Neuron (in vitro differentiated cells): ENCODE data around the gene CCDC27.
A peak's percentile ranks its signal among the peaks of the same experiment; 100 is the strongest.
"Not testable (repeated sequence)": the region's sequence is repeated elsewhere in the genome, so short reads cannot be mapped to it uniquely, and the experiment has no call there.

Experiments used
- H2AFZ ChIP-seq: one replicate; pipeline ENCODE4 v1.6.1; 2013; ENCODE audit warnings: low read depth, mild to moderate bottlenecking, inconsistent platforms, low read length, moderate library complexity
- H3K27me3 ChIP-seq: one replicate; pipeline ENCODE4 v1.6.1; 2013; ENCODE audit warnings: low read length; ENCODE audit not compliant: insufficient read depth
- H3K36me3 ChIP-seq: one replicate; pipeline ENCODE4 v1.6.1; 2013; ENCODE audit warnings: low read length; ENCODE audit not compliant: insufficient read depth
- H3K4me1 ChIP-seq: one replicate; pipeline ENCODE4 v1.6.1; 2013; ENCODE audit warnings: low read length; ENCODE audit not compliant: insufficient read depth
- H3K4me3 ChIP-seq: 2 replicates; pipeline ENCODE4 v1.5.1; 2013; ENCODE audit warnings: mild to moderate bottlenecking, low read length, moderate library complexity
- H3K9me3 ChIP-seq: one replicate; pipeline ENCODE4 v1.6.1; 2013; ENCODE audit warnings: low read length

Gene CCDC27

DNA sequence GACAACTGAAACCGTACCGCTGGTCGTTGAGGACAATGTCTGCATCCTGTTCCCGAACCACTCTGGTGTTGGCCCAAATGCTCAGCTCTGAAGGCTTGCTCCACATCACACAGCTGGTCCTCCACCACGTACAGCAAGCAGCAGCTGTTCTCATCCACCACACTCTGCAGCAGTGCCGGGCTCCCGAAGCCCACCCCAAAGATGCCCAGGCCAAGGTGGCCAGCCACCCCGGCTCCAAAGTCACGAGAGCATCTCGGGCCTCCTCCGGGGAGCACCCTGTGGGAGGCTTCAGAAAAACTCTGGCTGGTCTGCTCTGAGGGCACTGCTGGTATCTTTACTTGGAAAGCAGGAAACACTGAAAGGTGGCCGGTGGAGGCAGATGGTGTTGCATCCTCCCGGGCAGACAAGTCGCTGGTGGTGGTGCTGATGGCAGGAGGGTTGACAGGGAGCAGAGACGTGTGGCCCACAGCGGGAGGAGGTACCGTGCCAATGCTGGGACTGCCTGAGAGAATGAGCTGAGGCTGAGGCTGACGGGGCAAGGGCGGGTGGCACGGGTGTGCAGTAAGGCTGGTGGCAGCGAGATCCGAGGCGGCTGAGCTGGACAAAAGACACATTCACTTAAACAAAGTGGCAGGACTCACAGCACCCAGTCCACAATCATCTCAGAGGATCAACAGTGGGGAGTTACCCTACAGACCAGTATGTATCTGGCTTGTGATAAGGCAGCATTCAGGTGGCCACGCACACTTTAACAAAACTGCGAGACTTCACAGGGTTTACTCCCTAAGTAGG is 6.5 kb upstream of the CCDC27 start:
- peak overlapping the region; percentile 79 for H3K4me3 ChIP-seq
- peaks cover 28% of the 10 kb centered on the region for H3K36me3 ChIP-seq
- no peak overlapping the region for H2AFZ ChIP-seq
- H3K9me3 ChIP-seq: no peaks in the 10 kb centered on the region
- H3K4me1 ChIP-seq: peaks cover 13% of the 10 kb centered on the region
- H3K27me3 ChIP-seq: peaks cover 6% of the 10 kb centered on the region

GRCh38 chr1:3746389-3746829 is 5.8 kb upstream of the CCDC27 start:
- Histone ChIP-seq H2AFZ (peak overlapping the region; percentile 78), H3K4me3 (peak overlapping the region; percentile 79), H3K36me3 (peaks cover 26% of the 10 kb centered on the region), H3K9me3 (no peaks in the 10 kb centered on the region), H3K27me3 (peaks cover 8% of the 10 kb centered on the region), H3K4me1 (peaks cover 13% of the 10 kb centered on the region)

GRCh38 chr1:3746830-3747521 is 5.3 kb upstream of the CCDC27 start:
- Histone ChIP-seq H2AFZ (peak overlapping the region; percentile 78), H3K27me3 (peaks cover 8% of the 10 kb centered on the region), H3K4me1 (peaks cover 13% of the 10 kb centered on the region), H3K9me3 (no peaks in the 10 kb centered on the region), H3K36me3 (peaks cover 20% of the 10 kb centered on the region), H3K4me3 (peak overlapping the region; percentile 79)

GRCh38 chr1:3747522-3747848 is 4.8 kb upstream of the CCDC27 start:
- Histone ChIP-seq H3K4me1 (peaks cover 13% of the 10 kb centered on the region), H3K27me3 (peaks cover 8% of the 10 kb centered on the region), H2AFZ (peak overlapping the region; percentile 78), H3K4me3 (peak overlapping the region; percentile 79), H3K36me3 (peaks cover 15% of the 10 kb centered on the region), H3K9me3 (no peaks in the 10 kb centered on the region)

DNA sequence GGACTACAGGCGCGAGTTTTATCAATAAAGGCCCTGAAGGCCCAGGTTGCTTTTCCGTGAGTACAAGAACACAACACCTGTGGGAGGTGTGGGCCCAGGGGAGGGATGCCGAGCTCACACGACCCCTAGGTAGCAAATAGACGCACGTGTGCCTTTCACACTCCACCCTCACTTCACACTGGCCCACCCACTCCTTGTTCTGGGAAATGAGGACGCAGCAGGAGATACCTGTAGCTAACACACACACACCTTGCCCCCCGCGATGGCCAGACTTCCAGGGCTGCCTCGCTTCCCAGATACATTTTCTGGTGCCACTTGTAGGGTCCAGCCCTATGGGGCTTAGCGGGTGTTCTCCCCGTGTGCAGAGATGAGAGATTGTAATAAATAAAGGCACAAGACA is 4.3 kb upstream of the CCDC27 start:
- H3K4me3 ChIP-seq: peak overlapping the region; percentile 79
- peaks cover 8% of the 10 kb centered on the region for H3K27me3 ChIP-seq
- peak overlapping the region; percentile 78 for H2AFZ ChIP-seq
- H3K36me3 ChIP-seq: peaks cover 11% of the 10 kb centered on the region
- H3K4me1 ChIP-seq: peaks cover 13% of the 10 kb centered on the region
- no peaks in the 10 kb centered on the region for H3K9me3 ChIP-seq

GRCh38 chr1:3748316-3748900 is 3.8 kb upstream of the CCDC27 start:
- not testable (repeated sequence) for H3K9me3 ChIP-seq, H3K36me3 ChIP-seq, H3K27me3 ChIP-seq, H3K4me3 ChIP-seq, H2AFZ ChIP-seq
- H3K4me1 ChIP-seq: peaks cover 13% of the 10 kb centered on the region

DNA sequence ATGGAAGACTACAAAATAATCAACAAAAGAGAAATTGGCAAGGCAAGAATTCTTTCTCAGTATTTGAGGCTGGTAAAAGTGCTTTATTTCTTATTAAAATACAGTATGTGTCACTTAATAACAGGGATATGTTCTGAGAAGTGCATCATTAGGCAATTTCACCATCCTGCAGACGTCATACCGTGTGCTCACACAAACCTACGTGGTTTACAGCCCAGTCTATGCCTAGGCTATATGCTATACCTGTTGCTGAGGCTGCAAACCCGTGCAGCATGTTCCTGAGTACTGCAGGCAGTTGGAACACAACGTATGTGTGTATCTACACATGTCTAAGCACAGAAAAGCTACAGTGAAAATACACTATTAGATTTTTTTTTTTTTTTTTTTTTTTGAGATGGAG is 2.7 kb upstream of the CCDC27 start:
- Histone ChIP-seq H3K4me1 (peaks cover 13% of the 10 kb centered on the region), H3K36me3 (peaks cover 4% of the 10 kb centered on the region), H3K9me3 (no peaks in the 10 kb centered on the region), H2AFZ (no peak overlapping the region), H3K4me3 (no peak overlapping the region), H3K27me3 (peaks cover 8% of the 10 kb centered on the region)

GRCh38 chr1:3750741-3751140 is 1.5 kb upstream of the CCDC27 start:
- H2AFZ ChIP-seq: no peak overlapping the region
- peaks cover 10% of the 10 kb centered on the region for H3K4me1 ChIP-seq
- H3K27me3 ChIP-seq: peaks cover 17% of the 10 kb centered on the region
- no peaks in the 10 kb centered on the region for H3K36me3 ChIP-seq
- H3K9me3 ChIP-seq: no peaks in the 10 kb centered on the region
- no peak overlapping the region for H3K4me3 ChIP-seq

DNA sequence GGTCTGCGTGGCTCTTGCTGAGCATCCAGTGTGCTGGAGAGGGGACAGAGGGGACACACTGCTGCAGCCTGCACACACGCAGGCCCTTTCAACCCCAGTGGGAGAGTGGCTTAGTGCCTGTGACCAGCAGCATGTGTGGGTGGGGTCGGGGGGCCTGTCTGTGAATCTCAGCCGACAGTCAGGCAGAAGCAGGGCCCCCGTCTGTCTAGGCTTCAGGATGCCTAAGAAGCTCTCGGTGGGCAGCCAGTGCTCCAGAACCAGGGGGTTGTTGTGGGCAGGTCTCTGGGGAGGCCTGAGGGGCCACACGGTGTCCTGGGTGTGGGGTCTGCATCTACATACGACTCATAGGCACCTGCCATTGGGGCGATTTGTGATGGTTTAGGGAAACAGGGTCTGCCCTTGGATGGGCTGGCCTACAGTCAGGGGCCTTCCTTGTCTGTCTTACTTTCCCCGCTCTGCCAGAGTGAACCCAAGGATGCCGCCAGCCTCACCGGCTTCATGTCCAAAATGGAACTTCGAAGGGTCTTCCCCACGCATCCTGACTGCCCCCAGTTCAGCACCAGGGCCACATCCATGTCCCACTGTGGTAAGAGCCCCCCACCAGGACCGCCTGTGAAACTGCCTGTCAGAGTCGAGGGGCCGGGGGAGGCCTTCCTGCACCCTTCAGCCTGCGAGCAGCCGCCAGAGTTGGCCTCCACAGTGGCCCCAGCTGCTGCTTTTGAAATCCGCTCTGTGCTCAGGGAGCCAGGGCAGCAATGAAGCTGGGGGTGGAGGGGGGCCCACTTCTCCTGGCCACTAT is 1.6 kb downstream of the CCDC27 start:
- Histone ChIP-seq H3K4me1 (no peaks in the 10 kb centered on the region), H3K36me3 (no peaks in the 10 kb centered on the region), H3K4me3 (no peak overlapping the region), H2AFZ (no peak overlapping the region), H3K9me3 (no peaks in the 10 kb centered on the region), H3K27me3 (peaks cover 20% of the 10 kb centered on the region)

DNA sequence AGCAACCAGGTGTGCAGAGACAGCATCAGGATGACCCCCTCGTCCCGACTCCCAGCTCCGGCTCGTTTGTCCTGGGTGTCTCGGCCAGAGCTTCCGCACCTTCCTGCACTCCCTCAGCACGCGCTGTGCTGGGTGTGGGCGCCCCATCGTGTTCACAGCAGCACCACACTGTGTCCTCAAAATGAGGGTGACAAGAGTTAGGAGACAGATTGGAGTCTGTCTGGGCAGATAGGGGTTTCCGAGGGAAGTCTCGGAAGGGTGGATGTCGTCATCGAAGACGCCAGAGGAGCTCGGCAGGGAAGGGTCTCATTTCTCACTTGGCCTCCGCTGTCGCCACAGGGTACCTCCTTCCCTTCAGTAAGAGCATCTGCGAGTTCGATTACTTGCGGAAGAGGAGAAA is 4.1 kb downstream of the CCDC27 start:
- H3K27me3 ChIP-seq: peaks cover 16% of the 10 kb centered on the region
- H3K36me3 ChIP-seq: no peaks in the 10 kb centered on the region
- H2AFZ ChIP-seq: no peak overlapping the region
- H3K4me1 ChIP-seq: no peaks in the 10 kb centered on the region
- peaks cover 14% of the 10 kb centered on the region for H3K9me3 ChIP-seq
- H3K4me3 ChIP-seq: no peak overlapping the region

DNA sequence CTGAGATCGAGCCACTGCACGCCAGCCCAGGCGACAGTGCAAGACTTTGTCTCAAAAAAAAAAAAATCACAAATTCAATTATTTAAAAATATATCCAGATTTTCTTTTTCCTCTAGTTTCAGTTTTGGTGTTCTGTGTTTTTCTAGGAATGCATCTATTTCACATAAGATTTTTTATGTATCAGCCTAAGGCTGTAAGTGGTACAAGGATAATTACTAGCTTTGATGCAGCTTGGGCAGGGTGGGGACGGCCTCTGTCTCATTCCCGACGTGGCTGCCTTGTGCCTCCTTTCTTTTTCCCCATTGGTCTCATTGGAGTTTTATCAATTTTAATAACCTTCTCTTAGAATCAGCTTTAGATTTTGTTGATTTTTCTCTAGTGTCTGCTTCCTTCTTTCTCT is 6.9 kb downstream of the CCDC27 start:
- no peak overlapping the region for H2AFZ ChIP-seq
- no peaks in the 10 kb centered on the region for H3K36me3 ChIP-seq
- no peaks in the 10 kb centered on the region for H3K4me1 ChIP-seq
- peaks cover 20% of the 10 kb centered on the region for H3K27me3 ChIP-seq
- peaks cover 16% of the 10 kb centered on the region for H3K9me3 ChIP-seq
- no peak overlapping the region for H3K4me3 ChIP-seq

DNA sequence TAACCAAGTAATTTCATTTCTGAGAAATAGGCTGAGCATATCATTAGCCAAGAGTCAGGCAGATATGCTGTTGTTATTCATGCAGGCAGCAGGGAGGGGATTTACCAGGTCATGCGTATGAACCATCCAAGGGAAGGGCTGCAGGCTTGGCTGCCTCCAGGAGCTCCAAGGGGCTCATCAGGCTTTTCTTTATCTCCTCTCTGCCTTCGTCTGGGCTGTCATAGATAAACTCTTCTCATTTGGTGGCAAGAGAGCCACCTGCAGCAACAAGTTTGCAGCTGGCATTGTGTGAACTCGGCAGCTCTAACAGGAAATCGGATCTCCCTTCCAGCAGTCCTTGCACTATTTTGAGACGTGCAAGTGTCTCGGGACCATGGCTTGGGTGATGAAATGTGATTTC is 7.5 kb downstream of the CCDC27 start:
- Histone ChIP-seq H3K36me3 (no peaks in the 10 kb centered on the region), H3K9me3 (peaks cover 16% of the 10 kb centered on the region), H3K4me1 (no peaks in the 10 kb centered on the region), H3K4me3 (no peak overlapping the region), H2AFZ (no peak overlapping the region), H3K27me3 (peaks cover 22% of the 10 kb centered on the region)
